ENCODE results near the gene SGCD.

Gene SGCD

GRCh38 chr5:156386976-156387375, 60.0 kb downstream of the SGCD start:
- H3K9me3 ChIP-seq (ENCODE audit: control insufficient read depth, low read length) = no peaks in the 10 kb centered on the region
- no peak overlapping the region for H3K4me3 ChIP-seq (ENCODE audit: low read length)
- H3K36me3 ChIP-seq (ENCODE audit: control insufficient read depth, insufficient read depth, low read length, severe bottlenecking) = no peaks in the 10 kb centered on the region
- no peaks in the 10 kb centered on the region for H3K27me3 ChIP-seq (replicated peaks; ENCODE audit: control insufficient read depth, insufficient read depth, low read length)
- H3K4me1 ChIP-seq (ENCODE audit: control insufficient read depth, insufficient read depth, low read length) = peaks cover 9% of the 10 kb centered on the region
- H3K9ac ChIP-seq (ENCODE audit: low read length) = no peak overlapping the region
- no peak for DNase-seq (ENCODE audit: low read depth)

GRCh38 chr5:156387391-156387790, 60.4 kb downstream of the SGCD start:
- H3K9me3 ChIP-seq (ENCODE audit: control insufficient read depth, low read length) = no peaks in the 10 kb centered on the region
- no peak overlapping the region for H3K4me3 ChIP-seq (ENCODE audit: low read length)
- H3K4me1 ChIP-seq (ENCODE audit: control insufficient read depth, insufficient read depth, low read length) = peaks cover 9% of the 10 kb centered on the region
- no peak for DNase-seq (ENCODE audit: low read depth)
- no peak overlapping the region for H3K9ac ChIP-seq (ENCODE audit: low read length)
- no peaks in the 10 kb centered on the region for H3K27me3 ChIP-seq (replicated peaks; ENCODE audit: control insufficient read depth, insufficient read depth, low read length)
- H3K36me3 ChIP-seq (ENCODE audit: control insufficient read depth, insufficient read depth, low read length, severe bottlenecking) = no peaks in the 10 kb centered on the region

- no peak overlapping the region for H3K9ac ChIP-seq (ENCODE audit: low read length)
- no peaks in the 10 kb centered on the region for H3K36me3 ChIP-seq (ENCODE audit: control insufficient read depth, insufficient read depth, low read length, severe bottlenecking)
- H3K4me3 ChIP-seq (ENCODE audit: low read length) = no peak overlapping the region
- no peaks in the 10 kb centered on the region for H3K27me3 ChIP-seq (replicated peaks; ENCODE audit: control insufficient read depth, insufficient read depth, low read length)
- peaks cover 9% of the 10 kb centered on the region for H3K4me1 ChIP-seq (ENCODE audit: control insufficient read depth, insufficient read depth, low read length)
- no peaks in the 10 kb centered on the region for H3K9me3 ChIP-seq (ENCODE audit: control insufficient read depth, low read length)
- DNase-seq (ENCODE audit: low read depth) = no peak
Measured at GRCh38 chr5:156388233-156388632, 61.3 kb downstream of the SGCD start.

- H3K27me3 ChIP-seq (replicated peaks; ENCODE audit: control insufficient read depth, insufficient read depth, low read length) = no peaks in the 10 kb centered on the region
- H3K9ac ChIP-seq (ENCODE audit: low read length) = no peak overlapping the region
- H3K4me3 ChIP-seq (ENCODE audit: low read length) = no peak overlapping the region
- H3K36me3 ChIP-seq (ENCODE audit: control insufficient read depth, insufficient read depth, low read length, severe bottlenecking) = no peaks in the 10 kb centered on the region
- H3K4me1 ChIP-seq (ENCODE audit: control insufficient read depth, insufficient read depth, low read length) = peaks cover 24% of the 10 kb centered on the region
- DNase-seq (ENCODE audit: low read depth) = no peak
- H3K9me3 ChIP-seq (ENCODE audit: control insufficient read depth, low read length) = no peaks in the 10 kb centered on the region
Measured at GRCh38 chr5:156391139-156391538, 64.2 kb downstream of the SGCD start.

GRCh38 chr5:156393980-156394379, 67.0 kb downstream of the SGCD start:
- H3K9me3 ChIP-seq (ENCODE audit: control insufficient read depth, low read length) = no peaks in the 10 kb centered on the region
- H3K27me3 ChIP-seq (replicated peaks; ENCODE audit: control insufficient read depth, insufficient read depth, low read length) = no peaks in the 10 kb centered on the region
- peaks cover 31% of the 10 kb centered on the region for H3K4me1 ChIP-seq (ENCODE audit: control insufficient read depth, insufficient read depth, low read length)
- H3K9ac ChIP-seq (ENCODE audit: low read length) = no peak overlapping the region
- DNase-seq (ENCODE audit: low read depth) = no peak
- peak overlapping the region; percentile 71 for H3K4me3 ChIP-seq (ENCODE audit: low read length)
- no peaks in the 10 kb centered on the region for H3K36me3 ChIP-seq (ENCODE audit: control insufficient read depth, insufficient read depth, low read length, severe bottlenecking)

- H3K4me1 ChIP-seq (ENCODE audit: control insufficient read depth, insufficient read depth, low read length) = peaks cover 31% of the 10 kb centered on the region
- H3K27me3 ChIP-seq (replicated peaks; ENCODE audit: control insufficient read depth, insufficient read depth, low read length) = no peaks in the 10 kb centered on the region
- no peaks in the 10 kb centered on the region for H3K36me3 ChIP-seq (ENCODE audit: control insufficient read depth, insufficient read depth, low read length, severe bottlenecking)
- H3K9ac ChIP-seq (ENCODE audit: low read length) = peak overlapping the region; percentile 6
- no peaks in the 10 kb centered on the region for H3K9me3 ChIP-seq (ENCODE audit: control insufficient read depth, low read length)
- H3K4me3 ChIP-seq (ENCODE audit: low read length) = peak overlapping the region; percentile 71
- DNase-seq (ENCODE audit: low read depth) = no peak
Measured at GRCh38 chr5:156394642-156395305, 67.8 kb downstream of the SGCD start.

- no peaks in the 10 kb centered on the region for H3K9me3 ChIP-seq (ENCODE audit: control insufficient read depth, low read length)
- peaks cover 31% of the 10 kb centered on the region for H3K4me1 ChIP-seq (ENCODE audit: control insufficient read depth, insufficient read depth, low read length)
- peak overlapping the region; percentile 71 for H3K4me3 ChIP-seq (ENCODE audit: low read length)
- no peaks in the 10 kb centered on the region for H3K36me3 ChIP-seq (ENCODE audit: control insufficient read depth, insufficient read depth, low read length, severe bottlenecking)
- no peak for DNase-seq (ENCODE audit: low read depth)
- H3K9ac ChIP-seq (ENCODE audit: low read length) = peak overlapping the region; percentile 6
- H3K27me3 ChIP-seq (replicated peaks; ENCODE audit: control insufficient read depth, insufficient read depth, low read length) = no peaks in the 10 kb centered on the region
Measured at GRCh38 chr5:156395306-156395675, 68.3 kb downstream of the SGCD start.

GRCh38 chr5:156396063-156396829, 69.3 kb downstream of the SGCD start:
- Histone ChIP-seq H3K4me3 (ENCODE audit: low read length) (peak overlapping the region; percentile 31), H3K4me1 (ENCODE audit: control insufficient read depth, insufficient read depth, low read length) (peaks cover 31% of the 10 kb centered on the region), H3K27me3 (replicated peaks; ENCODE audit: control insufficient read depth, insufficient read depth, low read length) (no peaks in the 10 kb centered on the region), H3K9me3 (ENCODE audit: control insufficient read depth, low read length) (no peaks in the 10 kb centered on the region), H3K36me3 (ENCODE audit: control insufficient read depth, insufficient read depth, low read length, severe bottlenecking) (no peaks in the 10 kb centered on the region), H3K9ac (ENCODE audit: low read length) (no peak overlapping the region)
- peak; percentile 80 for DNase-seq (ENCODE audit: low read depth)

- DNase-seq (ENCODE audit: low read depth) = no peak
- Histone ChIP-seq H3K27me3 (replicated peaks; ENCODE audit: control insufficient read depth, insufficient read depth, low read length) (no peaks in the 10 kb centered on the region), H3K4me3 (ENCODE audit: low read length) (no peak overlapping the region), H3K4me1 (ENCODE audit: control insufficient read depth, insufficient read depth, low read length) (peaks cover 31% of the 10 kb centered on the region), H3K9me3 (ENCODE audit: control insufficient read depth, low read length) (no peaks in the 10 kb centered on the region), H3K9ac (ENCODE audit: low read length) (no peak overlapping the region), H3K36me3 (ENCODE audit: control insufficient read depth, insufficient read depth, low read length, severe bottlenecking) (no peaks in the 10 kb centered on the region)
Measured at GRCh38 chr5:156396830-156397081, 69.8 kb downstream of the SGCD start.

- Histone ChIP-seq H3K4me3 (ENCODE audit: low read length) (no peak overlapping the region), H3K27me3 (replicated peaks; ENCODE audit: control insufficient read depth, insufficient read depth, low read length) (no peaks in the 10 kb centered on the region), H3K4me1 (ENCODE audit: control insufficient read depth, insufficient read depth, low read length) (peaks cover 25% of the 10 kb centered on the region), H3K9me3 (ENCODE audit: control insufficient read depth, low read length) (no peaks in the 10 kb centered on the region), H3K36me3 (ENCODE audit: control insufficient read depth, insufficient read depth, low read length, severe bottlenecking) (no peaks in the 10 kb centered on the region), H3K9ac (ENCODE audit: low read length) (no peak overlapping the region)
- DNase-seq (ENCODE audit: low read depth) = no peak
Measured at GRCh38 chr5:156399323-156399722, 72.4 kb downstream of the SGCD start.

GRCh38 chr5:156400231-156400986, 73.4 kb downstream of the SGCD start:
- H3K4me1 ChIP-seq (ENCODE audit: control insufficient read depth, insufficient read depth, low read length) = peaks cover 14% of the 10 kb centered on the region
- H3K4me3 ChIP-seq (ENCODE audit: low read length) = no peak overlapping the region
- DNase-seq (ENCODE audit: low read depth) = peak; percentile 54
- H3K27me3 ChIP-seq (replicated peaks; ENCODE audit: control insufficient read depth, insufficient read depth, low read length) = no peaks in the 10 kb centered on the region
- no peak overlapping the region for H3K9ac ChIP-seq (ENCODE audit: low read length)
- no peaks in the 10 kb centered on the region for H3K9me3 ChIP-seq (ENCODE audit: control insufficient read depth, low read length)
- H3K36me3 ChIP-seq (ENCODE audit: control insufficient read depth, insufficient read depth, low read length, severe bottlenecking) = no peaks in the 10 kb centered on the region

Data from adipocyte (in vitro differentiated cells).